MM.1S (cell line): ENCODE results near the gene GLIS2.
A peak's percentile ranks its signal among the peaks of the same experiment; 100 is the strongest.

ENCODE experiments used
- DNase-seq: peaks from one replicate; pipeline ENCODE4 v3.0.0-alpha.2; 2015
- H2AFZ ChIP-seq: fragments of 300-600 bp; sonication (generic); 2 replicates; pipeline ENCODE4 v1.6.0; 2016; ENCODE audit warnings: antibody characterized with exemption, low read length
- H3F3A ChIP-seq: fragments of 300-600 bp; sonication (generic); 2 replicates; pipeline ENCODE4 v1.6.1; 2016; ENCODE audit warnings: mild to moderate bottlenecking, antibody characterized with exemption, low read length, moderate library complexity, mixed read lengths; ENCODE audit not compliant: insufficient read depth
- H3K27ac ChIP-seq: fragments of 300-600 bp; sonication (generic); 2 replicates; pipeline ENCODE4 v1.5.1; 2016; ENCODE audit warnings: mild to moderate bottlenecking, low read length
- H3K27me3 ChIP-seq: fragments of 300-600 bp; sonication (generic); replicated peaks from 2 replicates; pipeline ENCODE4 v1.6.0; 2016; ENCODE audit warnings: low read length; ENCODE audit not compliant: insufficient read depth
- H3K36me3 ChIP-seq: fragments of 300-600 bp; sonication (generic); replicated peaks from 2 replicates; pipeline ENCODE4 v1.6.1; 2016; ENCODE audit warnings: mild to moderate bottlenecking, low read length, mixed read lengths; ENCODE audit not compliant: insufficient read depth
- H3K4me1 ChIP-seq: fragments of 300-600 bp; sonication (generic); 2 replicates; pipeline ENCODE4 v1.6.1; 2016; ENCODE audit warnings: low read length, mixed read lengths
- H3K4me2 ChIP-seq: fragments of 300-600 bp; sonication (generic); 2 replicates; pipeline ENCODE4 v1.6.0; 2016; ENCODE audit warnings: low read depth, low read length
- H3K4me3 ChIP-seq: fragments of 300-600 bp; sonication (generic); 2 replicates; pipeline ENCODE4 v1.5.1; 2016; ENCODE audit warnings: low read length, mixed read lengths
- H3K79me2 ChIP-seq: fragments of 300-600 bp; sonication (generic); 2 replicates; pipeline ENCODE4 v1.6.1; 2016; ENCODE audit warnings: mixed run types, low read length, mixed read lengths
- H3K9ac ChIP-seq: fragments of 300-600 bp; sonication (generic); 2 replicates; pipeline ENCODE4 v1.6.1; 2016; ENCODE audit warnings: low read length, mixed read lengths
- H3K9me2 ChIP-seq: fragments of 300-600 bp; sonication (generic); replicated peaks from 2 replicates; pipeline ENCODE4 v1.6.1; 2016; ENCODE audit warnings: mild to moderate bottlenecking, low read length, mixed read lengths; ENCODE audit not compliant: insufficient read depth
- H3K9me3 ChIP-seq: fragments of 300-600 bp; sonication (generic); replicated peaks from 2 replicates; pipeline ENCODE4 v1.6.1; 2016; ENCODE audit warnings: mild to moderate bottlenecking, low read length, mixed read lengths; ENCODE audit not compliant: insufficient read depth
- H4K20me1 ChIP-seq: fragments of 300-600 bp; sonication (generic); 2 replicates; pipeline ENCODE4 v1.6.1; 2016; ENCODE audit warnings: mild to moderate bottlenecking, low read length, moderate library complexity, mixed read lengths; ENCODE audit not compliant: insufficient read depth
- CTCF ChIP-seq: fragments of 300-600 bp; sonication (generic); IDR thresholded peaks from 2 replicates; pipeline ENCODE4 v1.5.1; 2016; ENCODE audit warnings: antibody characterized with exemption, low read length, mixed read lengths
- EZH2 ChIP-seq: fragments of 300-600 bp; sonication (generic); optimal IDR thresholded peaks from 2 replicates; pipeline ENCODE3; 2017; ENCODE audit warnings: low read depth, mild to moderate bottlenecking, antibody characterized with exemption, low read length, mixed read lengths
- EZH2phosphoT487 ChIP-seq: fragments of 300-600 bp; sonication (generic); IDR thresholded peaks from 2 replicates; pipeline ENCODE4 v1.6.1; 2018; ENCODE audit warnings: antibody characterized with exemption, low read length

Gene GLIS2

GRCh38 chr16:4324492-4325252 is 8.8 kb downstream of the GLIS2 start:
- Histone ChIP-seq H3K4me1 (0 out of 2 replicates have a peak, but pooled peaks cover 2% of the 10 kb centered on the region), H2AFZ (no peak overlapping the region), H3K36me3 (no peaks in the 10 kb centered on the region), H3K9me3 (no peaks in the 10 kb centered on the region), H3K4me2 (no peak overlapping the region), H3K4me3 (no peak overlapping the region), H3K9me2 (no peaks in the 10 kb centered on the region), H3K27me3 (peaks cover 35% of the 10 kb centered on the region), H3K9ac (no peak overlapping the region), H3F3A (no peaks in the 10 kb centered on the region), H3K79me2 (no peaks in the 10 kb centered on the region), H4K20me1 (no peaks in the 10 kb centered on the region), H3K27ac (no peak overlapping the region)
- DNase-seq: no peak
- no peak for TF ChIP-seq CTCF

- no peak overlapping the region for H3K27ac ChIP-seq
- no peak for DNase-seq
- H3K9me3 ChIP-seq: no peaks in the 10 kb centered on the region
- H3K4me2 ChIP-seq: no peak overlapping the region
- H2AFZ ChIP-seq: no peak overlapping the region
- H3K36me3 ChIP-seq: no peaks in the 10 kb centered on the region
- peaks cover 29% of the 10 kb centered on the region for H3K27me3 ChIP-seq
- H3K9ac ChIP-seq: no peak overlapping the region
- no peaks in the 10 kb centered on the region for H4K20me1 ChIP-seq
- H3K9me2 ChIP-seq: no peaks in the 10 kb centered on the region
- no peaks in the 10 kb centered on the region for H3K4me1 ChIP-seq
- no peak overlapping the region for H3K4me3 ChIP-seq
- H3F3A ChIP-seq: no peaks in the 10 kb centered on the region
- no peaks in the 10 kb centered on the region for H3K79me2 ChIP-seq
- TF ChIP-seq EZH2phosphoT487 (no peak), EZH2 (no peak)
Measured at GRCh38 chr16:4325253-4325758, 9.4 kb downstream of the GLIS2 start.

DNA sequence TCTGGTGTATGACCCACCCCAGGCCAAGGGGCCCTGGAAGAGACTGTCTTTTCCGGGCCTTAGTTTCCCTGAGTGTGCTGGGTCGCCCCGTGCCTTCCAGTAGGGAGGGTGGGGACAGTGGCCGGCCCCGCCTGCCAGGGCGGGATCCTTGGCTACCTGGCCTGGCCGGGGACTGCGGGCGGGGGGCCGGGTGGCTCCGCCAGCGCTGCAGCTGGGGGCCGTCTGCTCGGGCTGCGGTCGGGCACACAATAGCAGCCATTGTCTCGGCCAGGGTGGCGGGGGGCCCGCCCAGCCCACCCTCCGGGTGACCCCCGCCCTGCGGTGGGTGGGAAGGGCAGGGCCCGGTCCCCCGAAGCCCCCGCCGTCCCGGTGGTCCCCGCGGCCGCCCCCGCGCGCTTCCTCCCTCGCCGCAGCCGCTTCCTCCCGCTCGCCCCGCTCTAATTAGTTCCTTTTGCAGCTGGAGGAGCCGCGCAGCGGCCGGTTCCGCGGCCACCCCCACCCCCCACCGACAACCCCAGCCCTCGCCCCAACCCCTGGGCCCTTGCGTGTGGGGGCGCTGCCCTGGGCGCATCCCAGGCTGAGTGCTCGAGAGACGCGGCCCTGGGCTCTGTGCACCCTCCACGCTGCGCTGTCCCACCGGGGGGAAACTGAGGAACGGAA is 11.6 kb downstream of the GLIS2 start:
- peaks cover 26% of the 10 kb centered on the region for H3K27me3 ChIP-seq
- H2AFZ ChIP-seq: 0 out of 2 replicates have a peak overlapping the region, but pooled peaks have one; percentile 30
- peak overlapping the region; percentile 40; the same call in 1 of the 2 replicates for H3K4me3 ChIP-seq
- H3K9me2 ChIP-seq: no peaks in the 10 kb centered on the region
- no peaks in the 10 kb centered on the region for H3K4me1 ChIP-seq
- no peak for TF ChIP-seq EZH2
- TF ChIP-seq EZH2phosphoT487: no peak
- no peaks in the 10 kb centered on the region for H4K20me1 ChIP-seq
- no peaks in the 10 kb centered on the region for H3K9me3 ChIP-seq
- no peaks in the 10 kb centered on the region for H3K36me3 ChIP-seq
- no peaks in the 10 kb centered on the region for H3F3A ChIP-seq
- no peak overlapping the region for H3K27ac ChIP-seq
- DNase-seq: no peak
- peak overlapping the region; percentile 78; the same call in 1 of the 2 replicates for H3K4me2 ChIP-seq
- H3K79me2 ChIP-seq: no peaks in the 10 kb centered on the region
- H3K9ac ChIP-seq: no peak overlapping the region; the same call in 1 of the 2 replicates

DNA sequence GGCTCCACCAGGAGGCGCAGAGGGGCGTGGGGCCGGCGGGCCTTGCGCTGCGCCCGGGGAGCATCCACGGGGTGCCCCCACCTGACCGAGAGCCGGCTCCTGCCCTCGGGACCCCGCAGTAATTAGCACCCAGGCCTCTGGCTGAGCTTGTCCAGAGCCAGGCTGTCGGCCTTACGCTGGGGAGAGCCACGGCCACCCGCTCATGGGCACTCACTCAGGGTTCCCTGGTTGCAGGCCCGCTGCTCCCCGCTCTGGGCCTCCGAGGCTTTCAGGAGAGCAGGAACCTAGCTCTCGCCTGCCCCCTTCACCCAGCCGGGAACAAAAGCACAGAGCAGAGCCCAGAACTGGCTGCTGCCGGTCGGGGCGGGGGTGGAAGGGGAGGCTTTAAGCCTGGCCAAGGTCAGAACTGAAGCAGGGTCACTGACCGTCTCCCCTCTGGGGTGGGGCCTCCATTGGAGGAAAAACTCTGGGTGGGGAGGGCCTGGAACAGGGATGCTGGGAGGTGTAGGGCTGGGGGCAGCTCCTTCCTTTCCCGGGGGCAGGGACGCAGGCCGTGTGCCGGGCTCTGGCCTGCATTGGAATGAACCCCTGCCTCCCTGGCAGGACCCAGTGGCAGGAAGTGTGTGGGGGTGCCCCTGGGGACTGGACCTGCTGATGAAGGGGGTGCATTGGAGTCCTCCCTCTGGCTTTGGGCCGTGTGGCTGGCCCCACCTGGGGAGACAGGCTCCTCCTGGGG is 12.3 kb downstream of the GLIS2 start:
- peak overlapping the region; percentile 78; the same call in 1 of the 2 replicates for H3K4me2 ChIP-seq
- H2AFZ ChIP-seq: peak overlapping the region; percentile 30; the same call in 1 of the 2 replicates
- TF ChIP-seq EZH2phosphoT487: no peak
- TF ChIP-seq EZH2: no peak
- TF ChIP-seq CTCF: peak; percentile 46
- H3F3A ChIP-seq: no peaks in the 10 kb centered on the region
- no peaks in the 10 kb centered on the region for H3K4me1 ChIP-seq
- no peaks in the 10 kb centered on the region for H3K79me2 ChIP-seq
- no peak overlapping the region; the same call in 1 of the 2 replicates for H3K9ac ChIP-seq
- H3K4me3 ChIP-seq: peak overlapping the region; percentile 40; the same call in 1 of the 2 replicates
- H4K20me1 ChIP-seq: no peaks in the 10 kb centered on the region
- peaks cover 33% of the 10 kb centered on the region for H3K27me3 ChIP-seq
- no peaks in the 10 kb centered on the region for H3K36me3 ChIP-seq
- H3K9me3 ChIP-seq: no peaks in the 10 kb centered on the region
- H3K9me2 ChIP-seq: no peaks in the 10 kb centered on the region
- H3K27ac ChIP-seq: no peak overlapping the region
- peak; percentile 55 for DNase-seq
